Stimulated activated naive B cell treated with anti-CD40 and anti-IgM and Interleukin-4, amounts not matched to agents 10 μg/mL and 1 μg/mL and 100 μg/mL, for 72 hours (primary cell): ENCODE measurements around the gene SCART1.

ENCODE experiments used
- ATAC-seq, 2 donors: fragments of 150-1000 bp; cut with Tn5 transposase; replicated peaks; 2 replicates each; pipeline ENCODE4 v1.10.0; 2021; ENCODE audit warnings: moderate library complexity in 1 of 2
- DNase-seq: peaks from one replicate; pipeline ENCODE4 v3.0.0; 2021
- H3K27ac Mint-ChIP-seq: one replicate; pipeline ENCODE4 v1.8.0; 2022; ENCODE audit warnings: mild to moderate bottlenecking, mixed read lengths
- H3K27me3 Mint-ChIP-seq, 2 donors: one replicate each; pipeline ENCODE4 v1.8.0; 2022; ENCODE audit warnings: mixed read lengths in 2 of 2
- H3K36me3 Mint-ChIP-seq, 2 donors: one replicate each; pipeline ENCODE4 v1.8.0; 2022; ENCODE audit warnings: mixed read lengths in 2 of 2, mild to moderate bottlenecking in 1 of 2
- H3K4me1 Mint-ChIP-seq, 2 donors: one replicate each; pipeline ENCODE4 v1.8.0; 2022; ENCODE audit warnings: mixed read lengths in 2 of 2, mild to moderate bottlenecking in 1 of 2
- H3K4me3 Mint-ChIP-seq, 2 donors: one replicate each; pipeline ENCODE4 v1.8.0; 2022; ENCODE audit warnings: mild to moderate bottlenecking in 2 of 2, mixed read lengths in 2 of 2, moderate library complexity in 1 of 2
- H3K9me3 Mint-ChIP-seq, 2 donors: one replicate each; pipeline ENCODE4 v1.8.0; 2022; ENCODE audit warnings: mixed read lengths in 2 of 2, mild to moderate bottlenecking in 1 of 2

SCART1 gene

GRCh38 chr10:133442191-133442966, 11.4 kb upstream of the SCART1 start:
- DNase-seq (no peak), ATAC-seq (peak; percentile 53 to 54)
- peaks cover 17 to 29% of the 10 kb centered on the region in 2 donors for H3K36me3 Mint-ChIP-seq
- H3K27ac Mint-ChIP-seq = peak overlapping the region; percentile 51
- peaks cover 15% of the 10 kb centered on the region in 2 donors for H3K9me3 Mint-ChIP-seq
- peaks cover 11 to 14% of the 10 kb centered on the region in 2 donors for H3K4me1 Mint-ChIP-seq
- peaks cover 20 to 23% of the 10 kb centered on the region in 2 donors for H3K27me3 Mint-ChIP-seq
- no peak overlapping the region for H3K4me3 Mint-ChIP-seq

GRCh38 chr10:133442967-133443924, 10.5 kb upstream of the SCART1 start:
- Mint-ChIP-seq H3K36me3 (peaks cover 21 to 37% of the 10 kb centered on the region in 2 donors), H3K27ac (no peak overlapping the region), H3K4me3 (no peak overlapping the region)

GRCh38 chr10:133444342-133445267, 9.1 kb upstream of the SCART1 start:
- no peak for DNase-seq
- no peak overlapping the region for H3K4me3 Mint-ChIP-seq
- peaks cover 24 to 34% of the 10 kb centered on the region in 2 donors for H3K36me3 Mint-ChIP-seq

More at GRCh38 chr10:133442967-133443924, 10.5 kb upstream of the SCART1 start:
- Mint-ChIP-seq H3K4me1 (peaks cover 10 to 14% of the 10 kb centered on the region in 2 donors), H3K27me3 (peaks cover 20 to 28% of the 10 kb centered on the region in 2 donors), H3K9me3 (peaks cover 22 to 23% of the 10 kb centered on the region in 2 donors)
- DNase-seq (no peak), ATAC-seq (no peak)

GRCh38 chr10:133445268-133445732, 8.4 kb upstream of the SCART1 start:
- H3K9me3 Mint-ChIP-seq = peaks cover 29 to 30% of the 10 kb centered on the region in 2 donors
- H3K4me3 Mint-ChIP-seq = no peak overlapping the region
- ATAC-seq = no peak

More at GRCh38 chr10:133444342-133445267, 9.1 kb upstream of the SCART1 start:
- Mint-ChIP-seq H3K9me3 (peaks cover 29 to 30% of the 10 kb centered on the region in 2 donors), H3K27ac (no peak overlapping the region), H3K27me3 (peaks cover 20 to 27% of the 10 kb centered on the region in 2 donors), H3K4me1 (peaks cover 6 to 14% of the 10 kb centered on the region in 2 donors)
- ATAC-seq = no peak

GRCh38 chr10:133445751-133446708, 7.7 kb upstream of the SCART1 start:
- Mint-ChIP-seq H3K9me3 (peaks cover 29 to 30% of the 10 kb centered on the region in 2 donors), H3K4me1 (peaks cover 6 to 14% of the 10 kb centered on the region in 2 donors), H3K27ac (no peak overlapping the region), H3K27me3 (peaks cover 20 to 27% of the 10 kb centered on the region in 2 donors), H3K4me3 (no peak overlapping the region), H3K36me3 (peaks cover 24 to 34% of the 10 kb centered on the region in 2 donors)
- DNase-seq (no peak), ATAC-seq (no peak)

More at GRCh38 chr10:133445268-133445732, 8.4 kb upstream of the SCART1 start:
- no peak for DNase-seq
- Mint-ChIP-seq H3K4me1 (peaks cover 6 to 14% of the 10 kb centered on the region in 2 donors), H3K36me3 (peaks cover 24 to 34% of the 10 kb centered on the region in 2 donors), H3K27ac (no peak overlapping the region), H3K27me3 (peaks cover 20 to 27% of the 10 kb centered on the region in 2 donors)

- Mint-ChIP-seq H3K9me3 (peaks cover 29 to 30% of the 10 kb centered on the region in 2 donors), H3K36me3 (peaks cover 24 to 34% of the 10 kb centered on the region in 2 donors), H3K4me1 (peaks cover 6 to 14% of the 10 kb centered on the region in 2 donors), H3K27ac (no peak overlapping the region), H3K4me3 (no peak overlapping the region), H3K27me3 (peaks cover 20 to 27% of the 10 kb centered on the region in 2 donors)
- DNase-seq (no peak), ATAC-seq (no peak)
Observed at GRCh38 chr10:133446979-133447378, 6.8 kb upstream of the SCART1 start.

GRCh38 chr10:133448120-133448519, 5.6 kb upstream of the SCART1 start:
- peaks cover 29 to 30% of the 10 kb centered on the region in 2 donors for H3K9me3 Mint-ChIP-seq
- no peak overlapping the region for H3K27ac Mint-ChIP-seq
- H3K36me3 Mint-ChIP-seq = peaks cover 22 to 29% of the 10 kb centered on the region in 2 donors
- ATAC-seq (no peak), DNase-seq (no peak)
- no peak overlapping the region for H3K4me3 Mint-ChIP-seq
- peaks cover 0 to 7% of the 10 kb centered on the region in 2 donors for H3K4me1 Mint-ChIP-seq
- H3K27me3 Mint-ChIP-seq = peaks cover 20 to 27% of the 10 kb centered on the region in 2 donors

GRCh38 chr10:133451346-133451745, 2.4 kb upstream of the SCART1 start:
- Mint-ChIP-seq H3K4me1 (no peaks in the 10 kb centered on the region), H3K36me3 (peaks cover 13 to 16% of the 10 kb centered on the region in 2 donors), H3K4me3 (no peak overlapping the region), H3K27me3 (peaks cover 7 to 15% of the 10 kb centered on the region in 2 donors), H3K27ac (no peak overlapping the region), H3K9me3 (peaks cover 21 to 23% of the 10 kb centered on the region in 2 donors)
- ATAC-seq = no peak
- DNase-seq = no peak

GRCh38 chr10:133452453-133452852, 1.3 kb upstream of the SCART1 start:
- Mint-ChIP-seq H3K36me3 (peaks cover 6 to 7% of the 10 kb centered on the region in 2 donors), H3K27me3 (peaks cover 0 to 8% of the 10 kb centered on the region in 2 donors), H3K9me3 (peaks cover 13 to 15% of the 10 kb centered on the region in 2 donors), H3K4me1 (no peaks in the 10 kb centered on the region), H3K27ac (no peak overlapping the region), H3K4me3 (no peak overlapping the region)
- no peak for ATAC-seq
- DNase-seq = no peak

GRCh38 chr10:133454204-133454893, 604 bp downstream of the SCART1 start:
- H3K4me3 Mint-ChIP-seq = no peak overlapping the region
- H3K9me3 Mint-ChIP-seq = peaks cover 1 to 3% of the 10 kb centered on the region in 2 donors
- ATAC-seq (no peak), DNase-seq (no peak)
- H3K27ac Mint-ChIP-seq = no peak overlapping the region
- H3K4me1 Mint-ChIP-seq = no peaks in the 10 kb centered on the region
- H3K27me3 Mint-ChIP-seq = peaks cover 0 to 2% of the 10 kb centered on the region in 2 donors
- H3K36me3 Mint-ChIP-seq = peaks cover 1 to 5% of the 10 kb centered on the region in 2 donors

GRCh38 chr10:133455196-133455595, 1.5 kb downstream of the SCART1 start:
- H3K27ac Mint-ChIP-seq = no peak overlapping the region
- H3K36me3 Mint-ChIP-seq = peaks cover 0 to 5% of the 10 kb centered on the region in 2 donors
- no peak overlapping the region for H3K4me3 Mint-ChIP-seq
- DNase-seq = no peak
- ATAC-seq = no peak
- H3K4me1 Mint-ChIP-seq = no peaks in the 10 kb centered on the region
- no peaks in the 10 kb centered on the region for H3K27me3 Mint-ChIP-seq
- no peaks in the 10 kb centered on the region for H3K9me3 Mint-ChIP-seq

GRCh38 chr10:133455611-133456031, 1.9 kb downstream of the SCART1 start:
- no peak for ATAC-seq
- H3K36me3 Mint-ChIP-seq = peaks cover 0 to 5% of the 10 kb centered on the region in 2 donors
- no peaks in the 10 kb centered on the region for H3K4me1 Mint-ChIP-seq
- H3K27ac Mint-ChIP-seq = no peak overlapping the region
- no peak overlapping the region for H3K4me3 Mint-ChIP-seq
- no peak for DNase-seq
- no peaks in the 10 kb centered on the region for H3K27me3 Mint-ChIP-seq
- no peaks in the 10 kb centered on the region for H3K9me3 Mint-ChIP-seq
